ENCODE data around the gene PHKB. TPM values are rescaled to one million over a fixed set of nuclear protein-coding genes. Genes with fewer than 3 reads are reported as not detected.
"Not testable (repeated sequence)": the region's sequence is repeated elsewhere in the genome, so short reads cannot be mapped to it uniquely, and the experiment has no call there.

PHKB gene
- total and polyA plus RNA-seq, 2 donors (not counting 1 experiment from before 2014, with no cell fraction given) = 50.4 to 223 TPM

GRCh38 chr16:47431960-47432359 lies 29.2 kb upstream of the PHKB start:
- H3K9me3 ChIP-seq (ENCODE audit: control extremely low read depth in 1 of 3, control insufficient read depth in 2 of 3, insufficient read depth in 1 of 3, low read length in 2 of 3) = peaks cover 0 to 2% (median 0%) of the 10 kb centered on the region in 3 donors
- intact Hi-C loops (cut with micrococcal nuclease) = no loop called here
- DNase-seq (no peak), ATAC-seq (ENCODE audit: low read depth) (no peak)
- POLR2A ChIA-PET = no interaction called here
- H3K36me3 ChIP-seq (replicated peaks in 1 of 2; ENCODE audit: control extremely low read depth in 1 of 2, control insufficient read depth in 1 of 2, extremely low read depth in 1 of 2, insufficient read depth in 2 of 2, low read length in 1 of 2) = peaks cover 8 to 15% of the 10 kb centered on the region in 2 experiments
- H3K79me2 ChIP-seq (ENCODE audit: control insufficient read depth, insufficient read depth, low read length) = peaks cover 5% of the 10 kb centered on the region
- H3K4me2 ChIP-seq (replicated peaks; ENCODE audit: low read depth, low read length, poor library complexity, severe bottlenecking) = no peak overlapping the region
- Mint-ChIP-seq H3K4me3 (no peak overlapping the region), H3K27me3 (no peaks in the 10 kb centered on the region), H3K27ac (no peak overlapping the region), H3K9me3 (ENCODE audit: insufficient read depth) (no peaks in the 10 kb centered on the region), H3K4me1 (peaks cover 13% of the 10 kb centered on the region)
- H3K9ac ChIP-seq (ENCODE audit: low read length) = no peak overlapping the region
- no peak overlapping the region for H3K27ac ChIP-seq (ENCODE audit: low read length in 2 of 2)
- no peak overlapping the region for H2AFZ ChIP-seq (ENCODE audit: insufficient read depth, low read depth, low read length, poor library complexity, severe bottlenecking)
- peaks cover 7% of the 10 kb centered on the region for H4K20me1 ChIP-seq (ENCODE audit: control insufficient read depth, insufficient read depth, low read length, poor library complexity, severe bottlenecking)
- no peak overlapping the region for H3K4me3 ChIP-seq (ENCODE audit: control extremely low read depth in 1 of 5, extremely low read depth in 1 of 5, insufficient read depth in 1 of 5, low read depth in 2 of 5, low read length in 4 of 5)
- 80% methylated on average over 1 of the region's 3 CpGs for WGBS (ENCODE audit: insufficient coverage)
- H3K27me3 ChIP-seq (replicated peaks in 1 of 4; ENCODE audit: control extremely low read depth in 1 of 4, control insufficient read depth in 3 of 4, insufficient read depth in 4 of 4, low read length in 3 of 4) = no peaks in the 10 kb centered on the region
- CTCF ChIA-PET = no interaction called here
- no peak for TF ChIP-seq CTCF (IDR thresholded peaks at IDR 0.05)
- no peak for TF ChIP-seq EZH2 (IDR thresholded peaks at IDR 0.05; ENCODE audit: borderline replicate concordance, insufficient read depth, low read depth, low read length, poor library complexity, severe bottlenecking)
- H3K4me1 ChIP-seq (ENCODE audit: control insufficient read depth in 2 of 2, insufficient read depth in 2 of 2, low read length in 2 of 2) = no peaks in the 10 kb centered on the region

DNA sequence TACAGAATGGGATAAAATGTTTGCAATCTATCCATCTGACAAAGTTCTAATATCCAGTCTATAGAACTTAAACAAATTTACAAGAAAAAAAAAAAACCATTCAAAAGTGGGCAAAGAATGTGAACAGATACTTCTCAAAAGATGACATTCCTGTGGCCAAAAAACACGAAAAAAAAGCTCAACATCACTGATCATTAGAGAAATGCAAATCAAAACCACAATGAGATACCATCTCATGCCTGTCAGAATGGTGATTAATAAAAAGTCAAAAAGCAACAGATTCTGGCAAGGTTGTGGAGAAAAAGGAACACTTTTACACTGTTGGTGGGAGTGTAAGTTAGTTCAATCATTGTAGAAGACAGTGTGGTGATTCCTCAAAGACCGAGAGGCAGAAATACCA lies 26.9 kb upstream of the PHKB start:
- not testable (repeated sequence) for H3K79me2 ChIP-seq (ENCODE audit: control insufficient read depth, insufficient read depth, low read length)

GRCh38 chr16:47440066-47440465 lies 21.1 kb upstream of the PHKB start:
- intact Hi-C loops (cut with micrococcal nuclease); H3K4me1 ChIP-seq (ENCODE audit: control insufficient read depth in 2 of 2, insufficient read depth in 2 of 2, low read length in 2 of 2); H3K4me3 Mint-ChIP-seq; H3K79me2 ChIP-seq (ENCODE audit: control insufficient read depth, insufficient read depth, low read length); H3K27ac ChIP-seq (ENCODE audit: low read length in 2 of 2); POLR2A ChIA-PET; H3K36me3 ChIP-seq (replicated peaks in 1 of 2; ENCODE audit: control extremely low read depth in 1 of 2, control insufficient read depth in 1 of 2, extremely low read depth in 1 of 2, insufficient read depth in 2 of 2, low read length in 1 of 2); H3K4me2 ChIP-seq (replicated peaks; ENCODE audit: low read depth, low read length, poor library complexity, severe bottlenecking); CTCF ChIA-PET; H3K9me3 Mint-ChIP-seq (ENCODE audit: insufficient read depth); H3K9me3 ChIP-seq (ENCODE audit: control extremely low read depth in 1 of 3, control insufficient read depth in 2 of 3, insufficient read depth in 1 of 3, low read length in 2 of 3); H3K4me3 ChIP-seq (ENCODE audit: control extremely low read depth in 1 of 5, extremely low read depth in 1 of 5, insufficient read depth in 1 of 5, low read depth in 2 of 5, low read length in 4 of 5); ATAC-seq (ENCODE audit: low read depth); H4K20me1 ChIP-seq (ENCODE audit: control insufficient read depth, insufficient read depth, low read length, poor library complexity, severe bottlenecking); H2AFZ ChIP-seq (ENCODE audit: insufficient read depth, low read depth, low read length, poor library complexity, severe bottlenecking); H3K27me3 Mint-ChIP-seq; H3K27ac Mint-ChIP-seq; DNase-seq; H3K9ac ChIP-seq (ENCODE audit: low read length); H3K27me3 ChIP-seq (replicated peaks in 1 of 4; ENCODE audit: control extremely low read depth in 1 of 4, control insufficient read depth in 3 of 4, insufficient read depth in 4 of 4, low read length in 3 of 4): not testable (repeated sequence)
- 86% methylated on average over 2 of the region's 3 CpGs for WGBS (ENCODE audit: insufficient coverage)
- peaks cover 15% of the 10 kb centered on the region for H3K4me1 Mint-ChIP-seq

More for the DNA sequence above, 26.9 kb upstream of the PHKB start:
- H3K36me3 ChIP-seq (replicated peaks in 1 of 2; ENCODE audit: control extremely low read depth in 1 of 2, control insufficient read depth in 1 of 2, extremely low read depth in 1 of 2, insufficient read depth in 2 of 2, low read length in 1 of 2); H3K27ac ChIP-seq (ENCODE audit: low read length in 2 of 2); H3K9me3 ChIP-seq (ENCODE audit: control extremely low read depth in 1 of 3, control insufficient read depth in 2 of 3, insufficient read depth in 1 of 3, low read length in 2 of 3); intact Hi-C loops (cut with micrococcal nuclease); H3K4me3 Mint-ChIP-seq; H2AFZ ChIP-seq (ENCODE audit: insufficient read depth, low read depth, low read length, poor library complexity, severe bottlenecking); H3K4me3 ChIP-seq (ENCODE audit: control extremely low read depth in 1 of 5, extremely low read depth in 1 of 5, insufficient read depth in 1 of 5, low read depth in 2 of 5, low read length in 4 of 5); POLR2A ChIA-PET; ATAC-seq (ENCODE audit: low read depth); DNase-seq; H3K27ac Mint-ChIP-seq; CTCF ChIA-PET; H3K4me1 ChIP-seq (ENCODE audit: control insufficient read depth in 2 of 2, insufficient read depth in 2 of 2, low read length in 2 of 2); H4K20me1 ChIP-seq (ENCODE audit: control insufficient read depth, insufficient read depth, low read length, poor library complexity, severe bottlenecking); H3K9ac ChIP-seq (ENCODE audit: low read length); H3K9me3 Mint-ChIP-seq (ENCODE audit: insufficient read depth); H3K27me3 Mint-ChIP-seq; H3K4me2 ChIP-seq (replicated peaks; ENCODE audit: low read depth, low read length, poor library complexity, severe bottlenecking); H3K27me3 ChIP-seq (replicated peaks in 1 of 4; ENCODE audit: control extremely low read depth in 1 of 4, control insufficient read depth in 3 of 4, insufficient read depth in 4 of 4, low read length in 3 of 4): not testable (repeated sequence)
- peaks cover 22% of the 10 kb centered on the region for H3K4me1 Mint-ChIP-seq
- WGBS (ENCODE audit: insufficient coverage) = 60% methylated on average over 1 of the region's 2 CpGs

All from B cell (primary cell).